Panc1 (cell line): ENCODE measurements around the gene ATP13A1. TPM values are rescaled to one million over a fixed set of nuclear protein-coding genes. Genes with fewer than 3 reads are reported as not detected.
"Not testable (repeated sequence)": the region's sequence is repeated elsewhere in the genome, so short reads cannot be mapped to it uniquely, and the experiment has no call there.

Experiments
- ATAC-seq: fragments of 200-7000 bp; cut with Tn5 transposase; 2 replicates; pipeline ENCODE4 v1.9.1; 2020; ENCODE audit warnings: mild to moderate bottlenecking, moderate library complexity
- BruUV-seq: library from RNA; stranded (reverse); fragments of 400-500 nt; replicated peaks from 2 replicates; lab custom pipeline; 2021; lab: Mats Ljungman, UMichigan
- CTCF ChIA-PET: fragments of 300-600 bp; sonication (Branson Sonifier 250); formaldehyde crosslinking; loops from one replicate; lab custom pipeline; 2022; ENCODE audit warnings: antibody characterized with exemption; lab: Charles Lee
- POLR2A ChIA-PET: fragments of 300-600 bp; sonication (Branson Sonifier 250); formaldehyde crosslinking; loops from one replicate; lab custom pipeline; 2022; ENCODE audit warnings: antibody characterized with exemption; lab: Charles Lee
- DNase-seq: peaks from one replicate; pipeline ENCODE4 v3.0.0-alpha.2; 2010; ENCODE audit warnings: low read depth, low spot score
- H3K27ac ChIP-seq: 2 replicates; pipeline ENCODE4 v1.5.1; 2011; ENCODE audit warnings: mild to moderate bottlenecking, low read length, inconsistent platforms
- H3K27me3 ChIP-seq: fragments of 200-500 bp; sonication (Bioruptor generic); 2 replicates; pipeline ENCODE4 v1.6.0; 2014; ENCODE audit warnings: low read length, inconsistent platforms; ENCODE audit not compliant: control insufficient read depth, insufficient read depth
- H3K36me3 ChIP-seq: fragments of 200-500 bp; sonication (Bioruptor generic); 2 replicates; pipeline ENCODE4 v1.5.1; 2014; ENCODE audit warnings: inconsistent platforms, mild to moderate bottlenecking, low read length, moderate library complexity; ENCODE audit not compliant: control insufficient read depth, insufficient read depth
- H3K4me1 ChIP-seq: 2 replicates; pipeline ENCODE4 v1.5.1; 2011; ENCODE audit warnings: inconsistent platforms, mild to moderate bottlenecking, low read length, moderate library complexity; ENCODE audit not compliant: control insufficient read depth, insufficient read depth
- H3K4me3 ChIP-seq, 2 experiments: 2 replicates each; pipeline ENCODE4 v1.5.1; 2011 to 2012; ENCODE audit warnings: low read depth in 2 of 2, low read length in 2 of 2, mild to moderate bottlenecking in 2 of 2, inconsistent platforms in 1 of 2, moderate library complexity in 1 of 2
- H3K9me3 ChIP-seq: fragments of 200-500 bp; sonication (Bioruptor generic); 2 replicates; pipeline ENCODE4 v1.5.1; 2014; ENCODE audit warnings: low read depth, mild to moderate bottlenecking, inconsistent platforms, low read length, moderate library complexity; ENCODE audit not compliant: control insufficient read depth, insufficient read depth
- POLR2AphosphoS5 ChIP-seq: IDR thresholded peaks from 2 replicates; pipeline ENCODE4 v1.6.1; 2012; ENCODE audit warnings: mild to moderate bottlenecking, low read depth, low read length, moderate library complexity
- REST ChIP-seq, 2 experiments: IDR thresholded peaks; 2 replicates each; pipeline ENCODE4 v1.6.1; 2011 to 2012; ENCODE audit warnings: low read depth in 2 of 2, control low read depth in 1 of 2, low read length in 1 of 2, mild to moderate bottlenecking in 1 of 2, moderate library complexity in 1 of 2; ENCODE audit not compliant: insufficient read depth in 1 of 2
- TCF7L2 ChIP-seq: IDR thresholded peaks from 2 replicates; pipeline ENCODE4 v1.6.1; 2011; ENCODE audit warnings: mild to moderate bottlenecking, low read depth, low read length, inconsistent platforms
- in situ Hi-C: cut with HindIII; loops from 2 replicates; pipeline ENCODE4 v1.10.0; 2016; ENCODE audit warnings: low sequenced_read_pairs, low pct_unique_long_range_greater_than_20kb
- intact Hi-C: fragments of 100-400 bp; cut with micrococcal nuclease; formaldehyde crosslinking; loops from one replicate; pipeline ENCODE4 v1.10.0; 2022; ENCODE audit not compliant: unreplicated experiment
- total RNA-seq: library from RNA; stranded (reverse); gene quantifications from one replicate; pipeline ENCODE4 v1.2.1, GENCODE V29; 2021; ENCODE audit not compliant: unreplicated experiment

ATP13A1 gene
- total RNA-seq, 1 experiment from 2014 or later, result 62.3 TPM

GRCh38 chr19:19687090-19687489 lies 23.6 kb upstream of the ATP13A1 start:
- intact Hi-C loops (no loop called here), in situ Hi-C loops (no loop called here)
- Histone ChIP-seq H3K4me3 (no peak overlapping the region), H3K4me1 (no peaks in the 10 kb centered on the region), H3K27ac (no peak overlapping the region), H3K27me3 (no peaks in the 10 kb centered on the region), H3K9me3 (no peaks in the 10 kb centered on the region), H3K36me3 (no peaks in the 10 kb centered on the region)
- BruUV-seq, result no TSS peak
- POLR2A ChIA-PET, result no interaction called here
- ATAC-seq (no peak), DNase-seq (no peak)
- CTCF ChIA-PET, result interaction anchor here (0.6 kb wide), 1 partner anchor 17 kb away, joined by 3 read pairs; no protein-coding TSS in a partner anchor
- TF ChIP-seq REST (IDR thresholded peaks at IDR 0.05; ENCODE audit: insufficient read depth in 1 of 2, low read depth in 2 of 2, low read length in 1 of 2) (no peak), POLR2AphosphoS5 (no peak), TCF7L2 (no peak)

GRCh38 chr19:19686580-19686979 lies 23.1 kb upstream of the ATP13A1 start:
- intact Hi-C loops (no loop called here), in situ Hi-C loops (no loop called here)
- CTCF ChIA-PET, result interaction anchor here (0.6 kb wide), 1 partner anchor 17 kb away, joined by 3 read pairs; no protein-coding TSS in a partner anchor
- H3K27me3 ChIP-seq, result no peaks in the 10 kb centered on the region
- ATAC-seq (no peak), DNase-seq (no peak)
- H3K9me3 ChIP-seq, result no peaks in the 10 kb centered on the region
- no peaks in the 10 kb centered on the region for H3K36me3 ChIP-seq
- TF ChIP-seq TCF7L2, result no peak
- H3K27ac ChIP-seq, result no peak overlapping the region
- POLR2A ChIA-PET, result no interaction called here
- H3K4me3 ChIP-seq, result no peak overlapping the region
- no peaks in the 10 kb centered on the region for H3K4me1 ChIP-seq
- BruUV-seq, result no TSS peak

- not testable (repeated sequence) for BruUV-seq
Measured at GRCh38 chr19:19686119-19686518, 22.6 kb upstream of the ATP13A1 start.

More at GRCh38 chr19:19686119-19686518, 22.6 kb upstream of the ATP13A1 start:
- intact Hi-C loops, DNase-seq, ATAC-seq, H3K27me3 ChIP-seq, H3K27ac ChIP-seq, H3K4me1 ChIP-seq, H3K9me3 ChIP-seq, in situ Hi-C loops, H3K36me3 ChIP-seq, CTCF ChIA-PET, POLR2A ChIA-PET, H3K4me3 ChIP-seq: not testable (repeated sequence)
